Duodenal mucosa (tissue), 2 donors: Measurements from ENCODE around the gene NLGN4Y.

Experiments
- H3K27ac ChIP-seq: one replicate; pipeline ENCODE4 v1.7.0; 2013; ENCODE audit warnings: low read depth, low read length
- H3K27me3 ChIP-seq, 2 donors: one replicate each; pipeline ENCODE4 v1.7.0; 2013; ENCODE audit warnings: low read length in 2 of 2, control low read depth in 1 of 2; ENCODE audit not compliant: insufficient read depth in 2 of 2, control insufficient read depth in 1 of 2
- H3K36me3 ChIP-seq, 2 donors: one replicate each; pipeline ENCODE4 v1.7.0; 2013; ENCODE audit warnings: low read length in 2 of 2, control low read depth in 1 of 2; ENCODE audit not compliant: insufficient read depth in 2 of 2, control insufficient read depth in 1 of 2
- H3K4me1 ChIP-seq, 2 donors: one replicate each; pipeline ENCODE4 v1.7.0; 2013; ENCODE audit warnings: low read length in 2 of 2, control low read depth in 1 of 2; ENCODE audit not compliant: insufficient read depth in 2 of 2, control insufficient read depth in 1 of 2
- H3K4me3 ChIP-seq, 2 donors: one replicate each; pipeline ENCODE4 v1.7.0; 2013; ENCODE audit warnings: low read length in 2 of 2, low read depth in 1 of 2
- H3K9ac ChIP-seq, 2 donors: one replicate each; pipeline ENCODE4 v1.7.0; 2013; ENCODE audit warnings: low read length in 2 of 2, low read depth in 1 of 2
- H3K9me3 ChIP-seq, 2 donors: one replicate each; pipeline ENCODE4 v1.7.0; 2013; ENCODE audit warnings: low read length in 2 of 2, control low read depth in 1 of 2; ENCODE audit not compliant: control insufficient read depth in 1 of 2

The NLGN4Y gene

DNA sequence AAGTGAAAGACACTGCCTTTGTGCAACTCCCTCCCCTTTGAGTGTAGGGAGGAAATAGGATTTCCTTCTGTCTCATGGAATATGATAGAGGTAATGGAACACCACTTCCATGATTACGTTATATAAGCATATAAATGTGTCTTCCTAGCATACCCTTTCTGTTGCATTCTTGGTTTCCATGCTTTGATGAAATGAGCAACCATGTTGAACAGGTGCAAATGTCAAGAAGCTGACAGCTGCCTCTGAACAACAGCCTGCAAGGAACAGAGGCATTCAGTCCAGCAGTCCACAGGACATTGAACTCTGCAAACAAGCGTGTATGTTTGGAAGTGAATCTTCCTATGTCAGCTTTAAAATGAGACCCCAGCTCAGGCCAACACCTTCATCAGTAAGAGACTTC, 117.5 kb downstream of the NLGN4Y start:
- H3K27me3 ChIP-seq: no peaks in the 10 kb centered on the region
- H3K4me1 ChIP-seq: no peaks in the 10 kb centered on the region
- H3K9ac ChIP-seq: no peak overlapping the region
- no peaks in the 10 kb centered on the region for H3K36me3 ChIP-seq
- H3K27ac ChIP-seq: no peak overlapping the region
- no peaks in the 10 kb centered on the region for H3K9me3 ChIP-seq
- no peak overlapping the region for H3K4me3 ChIP-seq

DNA sequence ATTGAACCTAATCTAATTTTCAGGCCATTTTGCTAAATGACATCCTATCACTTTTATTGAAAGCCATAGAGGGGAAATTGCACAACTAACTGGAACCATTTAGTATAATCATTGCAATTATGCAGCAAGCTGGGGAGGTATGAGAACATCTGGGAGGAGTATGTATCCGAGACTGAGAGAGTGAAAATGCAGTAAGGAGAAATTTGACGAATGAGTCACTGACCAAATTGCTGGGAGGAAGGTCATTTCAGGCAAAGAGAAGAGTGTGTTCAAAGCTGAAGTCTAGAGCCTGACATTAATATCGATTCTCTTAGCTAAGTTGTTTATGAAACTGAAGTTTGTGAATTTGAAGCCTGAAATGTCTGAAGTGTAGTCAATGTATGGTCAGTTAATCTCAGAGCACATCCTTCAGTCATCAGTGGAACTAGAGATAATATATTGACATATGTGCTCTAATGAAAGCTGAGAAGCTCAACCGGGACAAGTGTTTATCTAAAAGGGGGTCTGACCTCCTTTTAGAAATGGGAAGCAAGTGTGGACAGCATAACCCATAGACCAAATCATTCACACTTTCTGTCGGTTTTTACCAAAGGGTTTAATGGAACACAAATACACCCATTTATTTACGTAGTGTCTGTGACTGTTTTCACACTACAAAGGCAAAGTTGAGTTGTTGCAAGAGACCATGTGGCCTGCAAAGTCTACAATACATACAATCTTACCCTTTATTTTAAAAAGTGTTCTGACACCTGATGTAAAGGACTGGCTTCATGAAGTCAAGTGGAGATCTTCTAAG, 120.0 kb downstream of the NLGN4Y start:
- Histone ChIP-seq H3K9me3 (no peaks in the 10 kb centered on the region), H3K4me1 (no peaks in the 10 kb centered on the region), H3K27ac (no peak overlapping the region), H3K4me3 (no peak overlapping the region), H3K9ac (no peak overlapping the region), H3K36me3 (no peaks in the 10 kb centered on the region), H3K27me3 (no peaks in the 10 kb centered on the region)

- Histone ChIP-seq H3K4me1 (no peaks in the 10 kb centered on the region), H3K36me3 (no peaks in the 10 kb centered on the region), H3K27ac (no peak overlapping the region), H3K9me3 (no peaks in the 10 kb centered on the region), H3K9ac (no peak overlapping the region), H3K4me3 (no peak overlapping the region), H3K27me3 (no peaks in the 10 kb centered on the region)
Observed at GRCh38 chrY:14679181-14679580, 154.9 kb downstream of the NLGN4Y start.

GRCh38 chrY:14694543-14694942, 170.2 kb downstream of the NLGN4Y start:
- Histone ChIP-seq H3K4me3 (no peak overlapping the region), H3K9ac (no peak overlapping the region), H3K4me1 (no peaks in the 10 kb centered on the region), H3K9me3 (no peaks in the 10 kb centered on the region), H3K27me3 (no peaks in the 10 kb centered on the region), H3K36me3 (no peaks in the 10 kb centered on the region), H3K27ac (no peak overlapping the region)

- Histone ChIP-seq H3K27me3 (no peaks in the 10 kb centered on the region), H3K36me3 (no peaks in the 10 kb centered on the region)
Observed at GRCh38 chrY:14708158-14708557, 183.8 kb downstream of the NLGN4Y start.

DNA sequence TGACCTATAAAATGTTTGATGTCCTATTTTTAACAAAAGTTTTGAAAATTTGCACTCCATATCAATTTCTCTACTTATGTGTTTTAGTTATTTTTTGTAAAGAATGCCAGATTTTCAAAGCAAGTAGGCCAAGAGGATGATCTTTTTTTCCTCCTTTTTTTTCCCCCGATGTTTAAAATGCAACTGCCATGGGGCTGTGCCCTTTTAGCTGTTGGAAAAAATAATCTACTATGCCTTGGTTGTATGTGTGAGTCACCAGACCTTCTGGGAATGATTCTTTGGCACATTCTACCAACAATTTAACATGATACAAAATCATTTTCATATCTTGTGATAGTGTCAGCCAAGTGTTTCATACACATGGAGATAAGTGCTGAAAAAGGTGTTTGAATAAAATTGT, 217.3 kb downstream of the NLGN4Y start:
- H3K9me3 ChIP-seq: no peaks in the 10 kb centered on the region
- no peaks in the 10 kb centered on the region for H3K36me3 ChIP-seq
- no peak overlapping the region for H3K9ac ChIP-seq
- no peak overlapping the region for H3K4me3 ChIP-seq
- H3K27ac ChIP-seq: no peak overlapping the region
- no peaks in the 10 kb centered on the region for H3K4me1 ChIP-seq
- no peaks in the 10 kb centered on the region for H3K27me3 ChIP-seq

More at GRCh38 chrY:14708158-14708557, 183.8 kb downstream of the NLGN4Y start:
- H3K9me3 ChIP-seq: no peaks in the 10 kb centered on the region
- no peak overlapping the region for H3K4me3 ChIP-seq
- no peak overlapping the region for H3K27ac ChIP-seq
- H3K4me1 ChIP-seq: no peaks in the 10 kb centered on the region
- no peak overlapping the region for H3K9ac ChIP-seq

DNA sequence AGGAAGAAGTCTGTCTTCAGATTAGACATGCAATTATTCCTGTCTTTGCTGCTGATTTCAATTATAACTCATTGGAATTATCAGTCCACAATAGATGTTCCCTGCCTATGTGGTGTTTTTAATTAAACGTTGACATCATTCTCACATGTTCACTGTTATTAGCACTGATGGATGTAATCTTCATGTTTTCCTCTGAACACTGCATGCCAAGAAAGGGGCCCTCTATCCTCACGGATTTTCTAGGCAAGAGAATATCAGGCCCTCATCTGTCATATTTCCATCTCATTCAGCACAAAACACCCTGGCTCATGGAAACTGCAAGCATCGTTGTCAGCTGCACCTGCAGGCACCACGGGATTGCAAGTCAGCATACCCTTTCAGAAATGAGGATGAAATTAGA, 224.0 kb downstream of the NLGN4Y start:
- no peaks in the 10 kb centered on the region for H3K36me3 ChIP-seq

GRCh38 chrY:14755571-14755970, 231.2 kb downstream of the NLGN4Y start:
- Histone ChIP-seq H3K4me3 (no peak overlapping the region), H3K36me3 (no peaks in the 10 kb centered on the region), H3K27me3 (no peaks in the 10 kb centered on the region), H3K4me1 (no peaks in the 10 kb centered on the region), H3K9ac (no peak overlapping the region), H3K27ac (no peak overlapping the region), H3K9me3 (no peaks in the 10 kb centered on the region)

More for the DNA sequence above, 224.0 kb downstream of the NLGN4Y start:
- Histone ChIP-seq H3K4me1 (no peaks in the 10 kb centered on the region), H3K27ac (no peak overlapping the region), H3K9ac (no peak overlapping the region), H3K4me3 (no peak overlapping the region), H3K9me3 (no peaks in the 10 kb centered on the region), H3K27me3 (no peaks in the 10 kb centered on the region)

DNA sequence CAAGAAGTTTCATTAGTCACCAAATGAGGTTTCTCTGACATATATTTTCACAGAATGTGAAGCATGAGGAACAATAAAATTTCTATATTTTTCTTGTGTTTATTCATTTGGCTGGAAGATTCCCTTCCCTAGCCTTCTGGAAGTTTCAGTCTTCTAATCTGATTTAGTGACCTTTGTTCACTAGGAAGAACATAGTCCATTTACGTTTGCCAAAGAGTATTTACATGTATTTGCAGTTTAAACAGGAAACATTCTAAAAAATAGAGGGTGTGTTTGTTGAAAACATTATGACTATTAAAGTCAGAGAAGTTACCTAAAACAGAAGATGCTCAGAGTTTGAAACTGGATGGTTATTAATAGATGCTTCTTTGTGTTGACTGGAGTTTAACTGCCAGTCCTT, 238.6 kb downstream of the NLGN4Y start:
- no peaks in the 10 kb centered on the region for H3K36me3 ChIP-seq
- no peak overlapping the region for H3K9ac ChIP-seq
- no peak overlapping the region for H3K27ac ChIP-seq
- H3K9me3 ChIP-seq: no peaks in the 10 kb centered on the region
- H3K4me3 ChIP-seq: no peak overlapping the region
- H3K4me1 ChIP-seq: no peaks in the 10 kb centered on the region
- no peaks in the 10 kb centered on the region for H3K27me3 ChIP-seq

DNA sequence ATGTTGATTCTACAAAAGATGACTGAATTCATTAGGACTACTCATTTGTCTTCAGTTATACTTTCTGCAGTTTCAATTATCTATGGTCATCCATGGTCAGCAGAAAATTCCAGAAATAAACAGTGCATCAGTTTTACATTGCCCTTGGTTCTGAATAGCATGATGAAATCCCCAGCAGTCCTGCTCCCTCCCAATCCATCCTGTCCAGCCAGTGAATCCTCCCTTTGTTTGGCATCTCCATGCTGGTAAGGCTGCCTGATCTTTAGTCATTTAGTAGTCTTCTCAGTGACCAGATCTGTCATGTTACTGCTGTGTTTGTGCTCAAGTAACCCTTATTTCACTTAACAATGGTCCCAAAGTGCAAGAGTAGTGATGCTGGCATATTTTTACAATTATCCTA, 239.3 kb downstream of the NLGN4Y start:
- Histone ChIP-seq H3K27ac (no peak overlapping the region), H3K27me3 (no peaks in the 10 kb centered on the region), H3K4me3 (no peak overlapping the region), H3K9me3 (no peaks in the 10 kb centered on the region), H3K9ac (no peak overlapping the region), H3K4me1 (no peaks in the 10 kb centered on the region), H3K36me3 (no peaks in the 10 kb centered on the region)
